Neural progenitor cell (in vitro differentiated cells): ENCODE results near the gene ASPRV1. TPM values are rescaled to one million over a fixed set of nuclear protein-coding genes. Genes with fewer than 3 reads are reported as not detected.

ENCODE experiments used
- DNase-seq: peaks from one replicate; pipeline ENCODE4 v3.0.0-alpha.2; 2016; ENCODE audit warnings: low spot score
- H2AFZ ChIP-seq: fragments of 200-600 bp; sonication (generic); replicated peaks from 2 replicates; pipeline ENCODE4 v1.6.1; 2016; ENCODE audit warnings: antibody characterized with exemption
- H3F3A ChIP-seq: fragments of 200-600 bp; sonication (generic); 2 replicates; pipeline ENCODE4 v1.6.1; 2016; ENCODE audit warnings: antibody characterized with exemption, low read depth
- H3K27ac ChIP-seq: fragments of 200-600 bp; sonication (generic); 2 replicates; pipeline ENCODE4 v1.5.1; 2016; ENCODE audit warnings: mild to moderate bottlenecking
- H3K27me3 ChIP-seq: fragments of 200-600 bp; sonication (generic); 2 replicates; pipeline ENCODE4 v1.6.1; 2016; ENCODE audit warnings: mild to moderate bottlenecking, moderate library complexity
- H3K36me3 ChIP-seq: fragments of 200-600 bp; sonication (generic); 2 replicates; pipeline ENCODE4 v1.5.1; 2016
- H3K4me1 ChIP-seq: fragments of 200-600 bp; sonication (generic); 2 replicates; pipeline ENCODE4 v1.6.1; 2016; ENCODE audit warnings: mixed run types
- H3K4me2 ChIP-seq: fragments of 200-600 bp; sonication (generic); 2 replicates; pipeline ENCODE4 v1.6.1; 2016
- H3K4me3 ChIP-seq: fragments of 200-600 bp; sonication (generic); 2 replicates; pipeline ENCODE4 v1.5.1; 2016
- H3K79me2 ChIP-seq: fragments of 200-600 bp; sonication (generic); 2 replicates; pipeline ENCODE4 v1.6.1; 2016; ENCODE audit warnings: low read depth
- H3K9ac ChIP-seq: fragments of 200-600 bp; sonication (generic); 2 replicates; pipeline ENCODE4 v1.6.1; 2016
- H3K9me3 ChIP-seq: fragments of 200-600 bp; sonication (generic); 2 replicates; pipeline ENCODE4 v1.5.1; 2016; ENCODE audit warnings: low read depth
- H4K20me1 ChIP-seq: fragments of 200-600 bp; sonication (generic); 2 replicates; pipeline ENCODE4 v1.6.1; 2016; ENCODE audit warnings: low read depth
- H3K27ac Mint-ChIP-seq: 3 replicates; pipeline ENCODE4 v1.8.0; 2021; ENCODE audit warnings: mixed read lengths
- H3K27me3 Mint-ChIP-seq: 2 replicates; pipeline ENCODE4 v1.8.0; 2022; ENCODE audit warnings: low read depth, mild to moderate bottlenecking, inconsistent platforms, moderate library complexity, mixed read lengths; ENCODE audit not compliant: insufficient read depth
- H3K36me3 Mint-ChIP-seq: 3 replicates; pipeline ENCODE4 v1.8.0; 2021; ENCODE audit warnings: mixed read lengths
- H3K4me1 Mint-ChIP-seq: 3 replicates; pipeline ENCODE4 v1.8.0; 2021; ENCODE audit warnings: mixed read lengths
- H3K4me3 Mint-ChIP-seq: 3 replicates; pipeline ENCODE4 v1.8.0; 2021; ENCODE audit warnings: mild to moderate bottlenecking, moderate library complexity, mixed read lengths
- H3K9me3 Mint-ChIP-seq: 3 replicates; pipeline ENCODE4 v1.8.0; 2020; ENCODE audit warnings: mixed read lengths
- EZH2 ChIP-seq: fragments of 200-600 bp; sonication (generic); IDR thresholded peaks from 2 replicates; pipeline ENCODE4 v1.6.1; 2017; ENCODE audit warnings: antibody characterized with exemption, mild to moderate bottlenecking, moderate library complexity
- EZH2phosphoT487 ChIP-seq: fragments of 200-600 bp; sonication (generic); IDR thresholded peaks from 2 replicates; pipeline ENCODE4 v1.6.1; 2017; ENCODE audit warnings: antibody characterized with exemption
- total RNA-seq: library from RNA; depleted of rRNA; stranded (reverse); fragments of >200 nt; gene quantifications from 2 replicates; pipeline ENCODE4 v1.2.3, GENCODE V29; 2015; ENCODE audit warnings: low replicate concordance
- TF ChIP-seq, protein P1 (sequence below): fragments of 200-600 bp; sonication (generic); IDR thresholded peaks from 2 replicates; pipeline ENCODE4 v1.5.1; 2017; ENCODE audit warnings: antibody characterized with exemption, mild to moderate bottlenecking

Gene ASPRV1
- total RNA-seq, 1 donor from 2014 or later: 0.30 TPM

DNA sequence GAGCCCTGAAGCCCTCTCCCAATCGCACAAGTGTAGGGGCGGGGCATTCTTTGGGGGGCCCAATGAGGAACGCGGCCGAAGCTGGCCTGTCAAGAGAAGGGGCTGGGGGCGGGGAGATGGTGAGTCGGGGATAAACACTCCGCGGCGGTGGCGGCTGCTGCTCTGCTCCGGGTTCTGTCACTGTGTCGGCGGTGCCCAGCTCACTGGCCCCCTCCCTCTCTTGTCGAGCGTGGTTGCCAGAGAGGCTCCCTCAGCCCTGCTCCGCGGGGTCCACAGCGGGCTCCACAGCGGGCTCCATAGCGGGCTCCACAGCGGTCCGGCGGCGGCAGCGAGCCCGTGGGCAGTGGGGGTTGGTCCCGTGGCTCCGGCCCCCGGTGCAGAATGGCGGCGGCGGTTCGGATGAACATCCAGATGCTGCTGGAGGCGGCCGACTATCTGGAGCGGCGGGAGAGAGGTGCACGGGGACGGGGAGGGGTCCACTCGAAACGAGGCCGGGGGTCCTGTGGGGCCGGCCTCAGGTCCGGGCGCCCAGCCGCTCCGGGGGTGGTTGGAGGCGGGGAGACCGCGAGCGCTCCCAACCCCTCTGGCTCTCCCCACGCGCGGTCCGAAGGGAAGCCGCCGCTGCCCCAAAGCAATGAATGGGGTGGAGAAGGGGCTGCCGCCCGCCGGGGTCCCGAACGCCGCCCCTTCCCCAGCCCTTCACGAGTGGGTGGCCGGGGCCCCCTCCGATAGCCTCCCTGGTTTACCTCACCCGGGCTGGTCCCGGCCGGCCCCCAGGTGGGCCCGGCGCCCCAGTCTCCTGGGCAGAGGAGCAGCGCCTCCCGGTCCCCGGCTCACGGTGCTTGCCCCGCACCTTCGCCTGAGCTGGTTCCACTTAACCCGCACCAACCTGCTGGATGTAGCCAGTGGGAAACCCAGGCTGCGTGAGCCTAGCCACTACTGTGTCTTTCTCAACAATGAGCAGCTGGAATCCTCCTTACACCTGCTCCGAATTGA, 46.2 kb downstream of the ASPRV1 start, which contains the start of gene MXD1:
MXD1 (plus strand) TSS at position 160 of the 996 bp plus-strand sequence; CDS start at position 382, 222 bp downstream.
- peak within 1 kb of the TSS; percentile 86 for H3K4me3 ChIP-seq
- H2AFZ ChIP-seq: peak within 1 kb of the TSS; percentile 57
- H3K36me3 Mint-ChIP-seq: no peaks in the 10 kb centered on the region
- no peaks in the 10 kb centered on the region for H3K9me3 Mint-ChIP-seq
- H3K9me3 ChIP-seq: no peaks in the 10 kb centered on the region
- no peaks in the 10 kb centered on the region for H4K20me1 ChIP-seq
- H3K27me3 Mint-ChIP-seq: no peaks in the 10 kb centered on the region
- H3K9ac ChIP-seq: peak within 1 kb of the TSS; percentile 62
- peak within 1 kb of the TSS; percentile 83 for H3K27ac Mint-ChIP-seq
- H3F3A ChIP-seq: peaks cover 39% of the 10 kb centered on the region
- TF ChIP-seq, protein P1, sequence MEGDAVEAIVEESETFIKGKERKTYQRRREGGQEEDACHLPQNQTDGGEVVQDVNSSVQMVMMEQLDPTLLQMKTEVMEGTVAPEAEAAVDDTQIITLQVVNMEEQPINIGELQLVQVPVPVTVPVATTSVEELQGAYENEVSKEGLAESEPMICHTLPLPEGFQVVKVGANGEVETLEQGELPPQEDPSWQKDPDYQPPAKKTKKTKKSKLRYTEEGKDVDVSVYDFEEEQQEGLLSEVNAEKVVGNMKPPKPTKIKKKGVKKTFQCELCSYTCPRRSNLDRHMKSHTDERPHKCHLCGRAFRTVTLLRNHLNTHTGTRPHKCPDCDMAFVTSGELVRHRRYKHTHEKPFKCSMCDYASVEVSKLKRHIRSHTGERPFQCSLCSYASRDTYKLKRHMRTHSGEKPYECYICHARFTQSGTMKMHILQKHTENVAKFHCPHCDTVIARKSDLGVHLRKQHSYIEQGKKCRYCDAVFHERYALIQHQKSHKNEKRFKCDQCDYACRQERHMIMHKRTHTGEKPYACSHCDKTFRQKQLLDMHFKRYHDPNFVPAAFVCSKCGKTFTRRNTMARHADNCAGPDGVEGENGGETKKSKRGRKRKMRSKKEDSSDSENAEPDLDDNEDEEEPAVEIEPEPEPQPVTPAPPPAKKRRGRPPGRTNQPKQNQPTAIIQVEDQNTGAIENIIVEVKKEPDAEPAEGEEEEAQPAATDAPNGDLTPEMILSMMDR: no peak
- peak; percentile 23 for TF ChIP-seq EZH2
- H3K27ac ChIP-seq: peak within 1 kb of the TSS; percentile 94
- peak within 1 kb of the TSS; percentile 90 for H3K4me3 Mint-ChIP-seq
- no peaks in the 10 kb centered on the region for H3K79me2 ChIP-seq
- peak; percentile 57 for DNase-seq
- H3K36me3 ChIP-seq: no peaks in the 10 kb centered on the region
- H3K4me1 ChIP-seq: no peaks in the 10 kb centered on the region
- no peaks in the 10 kb centered on the region for H3K27me3 ChIP-seq
- peaks cover 6% of the 10 kb centered on the region for H3K4me1 Mint-ChIP-seq
- peak within 1 kb of the TSS; percentile 80 for H3K4me2 ChIP-seq

DNA sequence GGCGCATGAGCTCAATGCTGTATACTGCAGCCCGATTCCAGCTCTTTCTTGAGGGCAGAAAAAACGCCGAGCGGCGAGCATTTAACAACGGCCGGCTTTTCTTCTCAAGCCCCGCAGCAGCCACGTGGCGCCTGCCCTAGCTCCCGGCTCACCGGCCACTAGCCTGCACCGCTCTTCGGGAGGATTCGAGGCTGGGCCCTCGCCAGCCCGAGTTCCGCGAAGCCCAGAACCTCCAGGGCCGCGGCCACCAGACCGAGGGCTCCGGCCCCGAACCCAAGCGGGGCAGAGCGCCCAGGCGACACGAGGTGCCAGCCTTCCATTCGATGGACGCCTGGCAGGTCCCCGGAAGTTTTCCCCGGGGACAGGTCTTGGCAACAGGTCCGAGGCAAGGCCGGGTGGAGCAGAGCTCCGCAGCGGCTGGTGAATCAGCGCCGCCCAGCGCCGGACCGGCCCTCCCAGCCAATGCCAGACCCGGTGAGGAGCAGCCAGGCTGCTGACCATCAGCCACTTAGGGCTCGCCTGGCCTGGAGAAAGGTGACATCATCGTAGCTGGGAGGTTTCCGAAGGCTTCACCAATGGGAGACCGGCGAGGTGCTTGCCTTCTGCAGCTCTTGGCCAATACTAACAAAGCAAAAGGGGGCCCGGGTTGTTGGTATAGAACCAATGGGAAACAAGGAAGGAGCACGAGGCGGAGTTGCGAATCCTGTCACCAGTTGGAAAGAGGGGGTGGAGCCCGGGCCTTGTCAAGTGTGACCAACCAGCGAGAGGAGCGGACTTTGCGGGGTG, 47.1 kb downstream of the ASPRV1 start:
- H3K36me3 ChIP-seq: no peaks in the 10 kb centered on the region
- H3K9me3 ChIP-seq: no peaks in the 10 kb centered on the region
- no peaks in the 10 kb centered on the region for H3K27me3 ChIP-seq
- Mint-ChIP-seq H3K4me3 (peak overlapping the region; percentile 90), H3K36me3 (no peaks in the 10 kb centered on the region), H3K4me1 (peaks cover 6% of the 10 kb centered on the region), H3K27me3 (no peaks in the 10 kb centered on the region), H3K9me3 (no peaks in the 10 kb centered on the region), H3K27ac (peak overlapping the region; percentile 83)
- TF ChIP-seq EZH2 (no peak), EZH2phosphoT487 (no peak)
- TF ChIP-seq, protein P1: peak; percentile 22
- DNase-seq: peak; percentile 100
- H3F3A ChIP-seq: peaks cover 39% of the 10 kb centered on the region
- H3K9ac ChIP-seq: peak overlapping the region; percentile 62
- peak overlapping the region; percentile 53 for H3K4me3 ChIP-seq
- H3K4me1 ChIP-seq: no peaks in the 10 kb centered on the region
- peak overlapping the region; percentile 74 for H3K4me2 ChIP-seq
- no peak overlapping the region for H2AFZ ChIP-seq
- peak overlapping the region; percentile 94 for H3K27ac ChIP-seq
- no peaks in the 10 kb centered on the region for H4K20me1 ChIP-seq
- H3K79me2 ChIP-seq: no peaks in the 10 kb centered on the region

DNA sequence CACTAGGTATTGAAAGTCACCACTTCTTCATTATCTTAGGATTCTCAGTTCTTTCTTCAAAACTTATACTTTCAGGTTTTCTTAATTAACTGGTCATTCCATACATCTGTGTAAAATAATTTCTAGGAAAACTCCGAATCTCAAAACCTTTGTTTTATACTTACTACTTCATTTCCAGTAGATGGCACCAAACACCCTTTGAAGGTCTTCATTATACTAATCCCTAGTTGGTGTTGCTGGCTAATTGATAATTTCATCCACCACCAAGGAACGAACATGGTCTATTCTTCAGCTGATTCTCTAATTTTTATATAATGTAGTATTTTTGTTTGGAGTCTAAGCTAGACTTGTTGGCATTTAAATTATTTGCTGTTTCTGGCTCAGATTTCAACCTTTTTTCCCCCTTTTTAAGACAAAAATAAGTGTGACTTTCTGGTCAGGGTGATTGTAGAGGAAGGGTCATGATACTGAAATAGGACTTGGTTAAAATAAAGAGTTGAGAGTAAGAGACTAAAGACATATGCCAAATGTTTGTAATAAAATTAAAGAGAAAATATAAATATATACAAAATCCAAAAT, 49.4 kb downstream of the ASPRV1 start:
- Histone ChIP-seq H4K20me1 (no peaks in the 10 kb centered on the region), H2AFZ (no peak overlapping the region), H3K9me3 (no peaks in the 10 kb centered on the region), H3K27me3 (no peaks in the 10 kb centered on the region), H3K9ac (no peak overlapping the region), H3K79me2 (no peaks in the 10 kb centered on the region), H3K36me3 (no peaks in the 10 kb centered on the region), H3K4me3 (no peak overlapping the region), H3K27ac (no peak overlapping the region), H3K4me1 (no peaks in the 10 kb centered on the region), H3F3A (peaks cover 44% of the 10 kb centered on the region), H3K4me2 (no peak overlapping the region)
- no peaks in the 10 kb centered on the region for H3K27me3 Mint-ChIP-seq
- H3K9me3 Mint-ChIP-seq: no peaks in the 10 kb centered on the region
- no peak overlapping the region for H3K27ac Mint-ChIP-seq
- no peak overlapping the region for H3K4me3 Mint-ChIP-seq
- TF ChIP-seq, protein P1: peak; percentile 84
- no peak for TF ChIP-seq EZH2
- peak; percentile 73 for DNase-seq
- peaks cover 6% of the 10 kb centered on the region for H3K4me1 Mint-ChIP-seq
- peaks cover 4% of the 10 kb centered on the region for H3K36me3 Mint-ChIP-seq

Other genes with a start within 250 kb of the ASPRV1 start
- 4.7 and 7.0 TPM in 2 replicates for gene ANXA4, start 219.5 kb downstream of the ASPRV1 start, total RNA-seq
- gene GMCL1, start 132.0 kb downstream of the ASPRV1 start, total RNA-seq: 16.2 and 23.1 TPM in 2 replicates
- gene SNRNP27, start 67.7 kb downstream of the ASPRV1 start, total RNA-seq: 89.2 and 131 TPM in 2 replicates
- 3.9 and 5.3 TPM in 2 replicates for gene MXD1, start 46.5 kb downstream of the ASPRV1 start, total RNA-seq
- gene PCBP1, start 125.8 kb upstream of the ASPRV1 start, total RNA-seq: 62.0 and 82.0 TPM in 2 replicates
- 24.1 and 25.4 TPM in 2 replicates for gene C2orf42, start 229.4 kb upstream of the ASPRV1 start, total RNA-seq